Thyroid gland (tissue), 4 donors: Measurements from ENCODE around the gene ADCK1. TPM values are rescaled to one million over a fixed set of nuclear protein-coding genes. Genes with fewer than 3 reads are reported as not detected.

Experiments used
- DNase-seq, 2 donors: peaks; one replicate each; pipeline ENCODE4 v3.0.0-alpha.2; 2019
- H3K27ac ChIP-seq, 3 donors: fragments of 200-600 bp; sonication (generic); 1 replicate in 2 of 3; 2 replicates in 1 of 3; pipeline ENCODE4 v1.5.1; 2016 to 2019; ENCODE audit warnings: mild to moderate bottlenecking in 1 of 3, moderate library complexity in 1 of 3
- H3K27me3 ChIP-seq: fragments of 200-600 bp; sonication (generic); one replicate; pipeline ENCODE4 v1.5.1; 2019
- H3K36me3 ChIP-seq, 2 donors: fragments of 200-600 bp; sonication (generic); one replicate each; pipeline ENCODE4 v1.5.1; 2016 to 2019
- H3K4me1 ChIP-seq, 2 donors: fragments of 200-600 bp; sonication (generic); one replicate each; pipeline ENCODE4 v1.5.1; 2017 to 2019
- H3K4me3 ChIP-seq, 3 donors: fragments of 200-600 bp; sonication (generic); replicated peaks in 1 of 3; 1 replicate in 2 of 3; 2 replicates in 1 of 3; pipeline ENCODE4 v1.5.1; 2016; ENCODE audit warnings: mild to moderate bottlenecking in 1 of 3
- H3K9me3 ChIP-seq: fragments of 200-600 bp; sonication (generic); one replicate; pipeline ENCODE4 v1.5.1; 2017
- CTCF ChIP-seq, 6 experiments: fragments of 200-600 bp in 3 of 6; fragments of 450-650 bp in 3 of 6; sonication (generic) in 3 of 6; IDR thresholded peaks; one replicate each; pipeline ENCODE4 v1.5.1; 2016 to 2019; ENCODE audit warnings: antibody characterized with exemption in 6 of 6, mild to moderate bottlenecking in 2 of 6, inconsistent platforms in 1 of 6, moderate library complexity in 1 of 6
- POLR2A ChIP-seq, 2 donors: fragments of 450-650 bp; IDR thresholded peaks; one replicate each; pipeline ENCODE4 v1.6.1; 2017; ENCODE audit warnings: antibody characterized with exemption in 2 of 2, mild to moderate bottlenecking in 2 of 2, moderate library complexity in 1 of 2
- WGBS, 2 donors: methylation state at CpG; one replicate each; pipeline ENCODE4 v1.1.5; 2017; 5-methylcytosine and 5-hydroxymethylcytosine counted together
- intact Hi-C: fragments of 100-400 bp; cut with DNase I; formaldehyde crosslinking; loops from one replicate; pipeline ENCODE4 v1.15.1; 2023
- total RNA-seq, 4 donors: library from RNA; depleted of rRNA; stranded (reverse); fragments of >200 nt; gene quantifications; one replicate each; pipeline ENCODE4 v1.2.3, GENCODE V29; 2016

ADCK1 gene
- total RNA-seq: 10 to 100 TPM in 3 of 4 donors, 1 to 10 TPM in 1; 4.0 to 13.5 (median 12.1) TPM

- Histone ChIP-seq H3K27me3 (no peaks in the 10 kb centered on the region), H3K4me3 (peak within 1 kb of the TSS; percentile 50 to 83 (median 63)), H3K4me1 (peaks cover 5 to 20% of the 10 kb centered on the region in 2 donors), H3K36me3 (no peaks in the 10 kb centered on the region), H3K9me3 (no peaks in the 10 kb centered on the region), H3K27ac (peak within 1 kb of the TSS; percentile 76 to 93 (median 90))
- peak in 1 of 2 donors; percentile 73 for TF ChIP-seq POLR2A (IDR thresholded peaks at IDR 0.05)
- TF ChIP-seq CTCF (IDR thresholded peaks at IDR 0.05): peak in 4 of 6 experiments; percentile 50 to 71 (median 64)
- intact Hi-C loops: loop anchor here (5.0 kb wide), 1 partner anchor 38 kb away; the partner anchor contains the start of gene SNW1
- 0 to 1% methylated on average over 18 to 28 of the region's 66 CpGs for WGBS, 2 donors
- peak; percentile 98 for DNase-seq
Measured at GRCh38 chr14:77799863-77800730, at the start of gene ADCK1. Gene ADCK1 (plus strand): TSS chr14:77800109. CDS start chr14:77818979, 18,870 bp downstream.

DNA sequence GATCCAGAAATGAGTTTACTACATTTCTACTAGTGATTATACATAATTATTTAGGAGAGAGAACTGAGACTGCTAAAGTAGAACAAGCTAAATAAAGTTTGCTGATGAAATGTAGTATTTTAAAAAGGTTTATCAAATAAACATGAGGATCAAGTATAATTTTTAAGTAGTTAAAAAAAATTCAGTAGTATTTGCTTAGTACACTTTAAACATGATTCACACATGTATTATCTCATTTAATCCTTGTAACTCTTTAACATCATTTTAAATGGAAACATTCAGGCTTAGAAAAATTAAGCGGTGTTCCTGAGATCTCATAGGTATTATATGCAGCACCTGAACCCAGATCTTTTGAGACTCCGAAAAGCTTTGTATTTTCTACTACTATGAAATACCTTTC, 47.6 kb upstream of the ADCK1 start:
- Histone ChIP-seq H3K36me3 (peaks cover 22 to 43% of the 10 kb centered on the region in 2 donors), H3K9me3 (no peaks in the 10 kb centered on the region), H3K4me3 (no peak overlapping the region), H3K27me3 (no peaks in the 10 kb centered on the region), H3K27ac (no peak overlapping the region), H3K4me1 (peaks cover 3 to 5% of the 10 kb centered on the region in 2 donors)
- TF ChIP-seq CTCF (IDR thresholded peaks at IDR 0.05): no peak
- no peak for TF ChIP-seq POLR2A (IDR thresholded peaks at IDR 0.05)
- DNase-seq: no peak
- intact Hi-C loops: no loop called here
- WGBS, 2 donors: 96 to 97% methylated on average over 2 of the region's 2 CpGs

GRCh38 chr14:77752799-77753516, 47.0 kb upstream of the ADCK1 start:
- Histone ChIP-seq H3K36me3 (peaks cover 22 to 40% of the 10 kb centered on the region in 2 donors), H3K9me3 (no peaks in the 10 kb centered on the region), H3K27ac (no peak overlapping the region), H3K4me1 (peaks cover 3 to 10% of the 10 kb centered on the region in 2 donors), H3K27me3 (no peaks in the 10 kb centered on the region), H3K4me3 (no peak overlapping the region)
- no peak for TF ChIP-seq CTCF (IDR thresholded peaks at IDR 0.05)
- TF ChIP-seq POLR2A (IDR thresholded peaks at IDR 0.05): no peak
- no peak for DNase-seq
- 85 to 91% methylated on average over 3 of the region's 3 CpGs for WGBS, 2 donors
- intact Hi-C loops: no loop called here

GRCh38 chr14:77760381-77761204, 39.3 kb upstream of the ADCK1 start, which contains the start of gene SNW1:
Gene SNW1 (minus strand): TSS chr14:77761156. CDS start chr14:77761127, 29 bp downstream.
- peaks cover 22 to 29% of the 10 kb centered on the region in 2 donors for H3K4me1 ChIP-seq
- H3K9me3 ChIP-seq: no peaks in the 10 kb centered on the region
- peak within 1 kb of the TSS; percentile 43 to 100 (median 75) for H3K4me3 ChIP-seq
- intact Hi-C loops: loop anchor here (5.0 kb wide), 1 partner anchor 42 kb away; the partner anchor contains the start of gene ADCK1
- DNase-seq: peak; percentile 92 to 94
- TF ChIP-seq POLR2A (IDR thresholded peaks at IDR 0.05): peak; percentile 7 to 75
- TF ChIP-seq CTCF (IDR thresholded peaks at IDR 0.05): no peak
- peak within 1 kb of the TSS; percentile 87 to 94 (median 91) for H3K27ac ChIP-seq
- 0 to 2% methylated on average over 30 to 32 of the region's 60 CpGs for WGBS, 2 donors
- no peaks in the 10 kb centered on the region for H3K36me3 ChIP-seq
- H3K27me3 ChIP-seq: no peaks in the 10 kb centered on the region
